Stimulated activated memory B cell treated with anti-CD40 and anti-IgM and Interleukin-4, amounts not matched to agents 10 μg/mL and 1 μg/mL and 100 μg/mL, for 72 hours (primary cell): ENCODE data around the gene CCDC82.
A peak's percentile ranks its signal among the peaks of the same experiment; 100 is the strongest.

Experiments used
- ATAC-seq: fragments of 150-1000 bp; cut with Tn5 transposase; 2 replicates; pipeline ENCODE4 v1.10.0; 2021
- H3K27ac Mint-ChIP-seq: one replicate; pipeline ENCODE4 v1.8.0; 2022; ENCODE audit warnings: mild to moderate bottlenecking, mixed read lengths
- H3K27me3 Mint-ChIP-seq: one replicate; pipeline ENCODE4 v1.8.0; 2022; ENCODE audit warnings: mixed read lengths
- H3K36me3 Mint-ChIP-seq: one replicate; pipeline ENCODE4 v1.8.0; 2022; ENCODE audit warnings: mixed read lengths
- H3K4me1 Mint-ChIP-seq: one replicate; pipeline ENCODE4 v1.8.0; 2022; ENCODE audit warnings: mixed read lengths
- H3K4me3 Mint-ChIP-seq: one replicate; pipeline ENCODE4 v1.8.0; 2022; ENCODE audit warnings: mild to moderate bottlenecking, moderate library complexity, mixed read lengths
- H3K9me3 Mint-ChIP-seq: one replicate; pipeline ENCODE4 v1.8.0; 2022; ENCODE audit warnings: mixed read lengths

CCDC82 gene

GRCh38 chr11:96323642-96323985 lies 66.1 kb downstream of the CCDC82 start:
- no peak for ATAC-seq
- H3K36me3 Mint-ChIP-seq = peaks cover 38% of the 10 kb centered on the region
- H3K4me1 Mint-ChIP-seq = peaks cover 41% of the 10 kb centered on the region
- no peak overlapping the region for H3K4me3 Mint-ChIP-seq
- H3K27ac Mint-ChIP-seq = no peak overlapping the region
- H3K9me3 Mint-ChIP-seq = no peaks in the 10 kb centered on the region
- no peaks in the 10 kb centered on the region for H3K27me3 Mint-ChIP-seq

DNA sequence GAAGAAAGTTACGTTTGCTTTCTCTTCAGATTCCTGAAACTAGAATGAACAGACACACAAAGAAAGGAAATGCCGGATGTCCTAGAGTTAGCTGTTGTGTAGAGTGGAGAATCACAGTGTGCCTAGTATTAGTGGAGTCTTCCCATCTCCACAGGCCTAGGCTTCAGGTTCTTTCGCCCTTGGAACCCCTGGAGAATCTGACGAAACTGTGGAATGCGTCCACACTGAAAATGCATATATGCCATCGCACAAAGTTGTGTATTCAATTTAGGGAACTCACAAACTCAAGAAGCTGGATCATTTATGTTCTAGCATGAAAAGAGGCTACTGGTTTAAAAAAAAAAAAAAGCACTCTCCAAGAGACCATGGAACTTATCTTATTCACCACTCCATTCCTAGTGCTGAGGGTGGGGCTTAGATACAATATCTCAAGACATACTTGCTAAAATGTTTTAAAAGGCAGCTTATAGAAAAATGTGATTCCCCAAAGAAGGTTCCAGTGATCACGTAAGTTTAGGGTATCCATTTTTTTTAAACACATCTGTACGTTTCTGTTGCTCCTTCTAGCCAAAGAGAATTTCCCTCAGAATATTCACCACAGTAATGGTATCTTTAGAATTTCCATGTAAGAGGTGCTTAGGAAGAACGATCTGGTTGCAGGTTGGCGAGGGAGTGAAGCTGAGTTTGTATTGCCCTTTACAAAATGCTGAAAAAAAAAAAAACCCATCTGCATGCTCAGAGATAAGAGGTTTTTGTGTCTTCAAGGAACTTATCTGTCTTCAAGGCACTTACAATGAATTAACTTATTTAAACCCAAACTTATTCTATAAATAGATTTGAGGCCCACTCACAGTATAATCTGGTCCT lies 66.7 kb downstream of the CCDC82 start:
- peaks cover 38% of the 10 kb centered on the region for H3K36me3 Mint-ChIP-seq
- no peak overlapping the region for H3K4me3 Mint-ChIP-seq
- ATAC-seq = no peak
- H3K27me3 Mint-ChIP-seq = no peaks in the 10 kb centered on the region
- no peaks in the 10 kb centered on the region for H3K9me3 Mint-ChIP-seq
- H3K4me1 Mint-ChIP-seq = peaks cover 42% of the 10 kb centered on the region
- no peak overlapping the region for H3K27ac Mint-ChIP-seq

GRCh38 chr11:96321091-96321490 lies 68.6 kb downstream of the CCDC82 start:
- Mint-ChIP-seq H3K4me3 (no peak overlapping the region), H3K9me3 (no peaks in the 10 kb centered on the region), H3K27me3 (no peaks in the 10 kb centered on the region), H3K27ac (no peak overlapping the region), H3K36me3 (peaks cover 52% of the 10 kb centered on the region), H3K4me1 (peaks cover 53% of the 10 kb centered on the region)
- no peak for ATAC-seq

- H3K9me3 Mint-ChIP-seq = no peaks in the 10 kb centered on the region
- no peaks in the 10 kb centered on the region for H3K27me3 Mint-ChIP-seq
- no peak for ATAC-seq
- H3K27ac Mint-ChIP-seq = peak overlapping the region; percentile 43
- no peak overlapping the region for H3K4me3 Mint-ChIP-seq
- peaks cover 53% of the 10 kb centered on the region for H3K4me1 Mint-ChIP-seq
- peaks cover 47% of the 10 kb centered on the region for H3K36me3 Mint-ChIP-seq
These were observed 69.6 kb downstream of the CCDC82 start for GRCh38 chr11:96319898-96320656.

DNA sequence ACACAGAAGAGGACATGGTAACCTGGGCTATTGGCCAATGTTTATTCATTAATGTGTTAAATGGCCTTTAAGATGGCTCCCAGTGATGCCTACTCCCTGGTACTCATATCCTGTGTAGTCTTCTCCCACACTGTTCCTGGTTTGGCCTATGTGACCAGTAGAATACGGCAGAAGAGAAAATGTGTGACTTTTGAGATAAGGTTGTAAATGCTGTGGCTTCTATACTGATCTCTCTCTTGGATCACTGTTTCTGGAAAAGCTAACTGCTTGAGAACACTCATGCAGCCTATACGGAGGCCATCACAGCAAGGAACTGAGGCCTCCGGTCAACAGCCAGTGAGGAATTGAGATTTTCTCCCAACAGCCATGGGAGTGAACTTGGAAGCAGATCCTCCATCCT lies 70.9 kb downstream of the CCDC82 start:
- ATAC-seq = no peak
- no peaks in the 10 kb centered on the region for H3K9me3 Mint-ChIP-seq
- H3K27ac Mint-ChIP-seq = no peak overlapping the region
- H3K4me1 Mint-ChIP-seq = peaks cover 59% of the 10 kb centered on the region
- H3K4me3 Mint-ChIP-seq = no peak overlapping the region
- no peaks in the 10 kb centered on the region for H3K27me3 Mint-ChIP-seq
- H3K36me3 Mint-ChIP-seq = peaks cover 54% of the 10 kb centered on the region

GRCh38 chr11:96318399-96318798 lies 71.3 kb downstream of the CCDC82 start:
- peaks cover 54% of the 10 kb centered on the region for H3K36me3 Mint-ChIP-seq
- no peaks in the 10 kb centered on the region for H3K9me3 Mint-ChIP-seq
- H3K4me1 Mint-ChIP-seq = peaks cover 64% of the 10 kb centered on the region
- H3K27ac Mint-ChIP-seq = no peak overlapping the region
- no peak overlapping the region for H3K4me3 Mint-ChIP-seq
- no peak for ATAC-seq
- H3K27me3 Mint-ChIP-seq = no peaks in the 10 kb centered on the region

- Mint-ChIP-seq H3K4me3 (no peak overlapping the region), H3K36me3 (peaks cover 49% of the 10 kb centered on the region)
- ATAC-seq = no peak
These were observed 71.7 kb downstream of the CCDC82 start for GRCh38 chr11:96317985-96318384.

GRCh38 chr11:96317571-96317970 lies 72.1 kb downstream of the CCDC82 start:
- Mint-ChIP-seq H3K9me3 (no peaks in the 10 kb centered on the region), H3K27me3 (no peaks in the 10 kb centered on the region), H3K36me3 (peaks cover 45% of the 10 kb centered on the region), H3K4me3 (no peak overlapping the region), H3K27ac (no peak overlapping the region), H3K4me1 (peaks cover 68% of the 10 kb centered on the region)
- ATAC-seq = no peak

More at GRCh38 chr11:96317985-96318384, 71.7 kb downstream of the CCDC82 start:
- Mint-ChIP-seq H3K27ac (no peak overlapping the region), H3K9me3 (no peaks in the 10 kb centered on the region), H3K27me3 (no peaks in the 10 kb centered on the region), H3K4me1 (peaks cover 68% of the 10 kb centered on the region)

DNA sequence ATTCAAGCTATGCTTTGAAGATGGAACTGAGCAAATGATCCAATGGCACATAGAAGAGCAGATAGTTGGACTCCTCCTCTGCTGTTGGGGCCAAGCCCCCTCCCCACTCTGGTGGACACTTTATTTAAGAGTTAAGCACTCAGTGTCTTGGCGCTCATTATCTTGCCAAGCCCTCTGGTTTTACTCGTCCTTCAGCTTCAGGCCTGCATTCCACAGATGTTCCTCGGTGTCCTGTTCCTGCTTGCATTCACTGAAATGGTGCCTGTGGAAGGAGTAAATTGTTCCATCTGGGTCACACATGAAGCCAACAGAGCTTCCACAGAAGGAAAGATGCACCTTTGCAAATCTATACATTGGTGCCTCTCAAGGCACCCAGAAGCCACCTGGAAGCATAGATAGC lies 72.8 kb downstream of the CCDC82 start:
- Mint-ChIP-seq H3K4me3 (no peak overlapping the region), H3K27me3 (no peaks in the 10 kb centered on the region), H3K9me3 (no peaks in the 10 kb centered on the region), H3K27ac (no peak overlapping the region), H3K4me1 (peaks cover 68% of the 10 kb centered on the region), H3K36me3 (peaks cover 38% of the 10 kb centered on the region)
- no peak for ATAC-seq

DNA sequence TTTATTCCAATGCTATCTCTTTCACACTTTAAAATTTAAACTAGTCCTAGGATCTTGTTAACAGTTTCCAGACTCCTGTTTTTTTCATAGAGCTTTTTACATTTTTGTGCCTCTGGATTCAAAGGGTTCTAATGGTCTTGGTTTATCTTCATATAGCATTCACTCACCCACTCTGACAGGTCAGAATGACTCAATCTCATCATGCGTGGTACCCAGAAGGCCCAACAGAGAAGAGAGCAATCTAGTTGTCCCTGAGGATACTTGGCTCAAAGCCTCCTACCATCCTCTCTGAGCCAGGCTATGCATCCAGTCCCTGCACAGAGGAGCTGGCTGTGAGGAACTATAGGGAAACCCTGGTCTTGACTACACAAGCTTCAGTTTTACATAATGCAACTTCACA lies 74.2 kb downstream of the CCDC82 start:
- Mint-ChIP-seq H3K9me3 (no peaks in the 10 kb centered on the region), H3K36me3 (peaks cover 33% of the 10 kb centered on the region), H3K27ac (no peak overlapping the region), H3K4me1 (peaks cover 65% of the 10 kb centered on the region), H3K4me3 (no peak overlapping the region), H3K27me3 (no peaks in the 10 kb centered on the region)
- ATAC-seq = no peak

GRCh38 chr11:96314326-96315020 lies 75.2 kb downstream of the CCDC82 start:
- Mint-ChIP-seq H3K36me3 (peaks cover 29% of the 10 kb centered on the region), H3K27ac (peak overlapping the region; percentile 64), H3K27me3 (no peaks in the 10 kb centered on the region), H3K4me1 (peaks cover 57% of the 10 kb centered on the region), H3K9me3 (no peaks in the 10 kb centered on the region), H3K4me3 (no peak overlapping the region)
- ATAC-seq = no peak

DNA sequence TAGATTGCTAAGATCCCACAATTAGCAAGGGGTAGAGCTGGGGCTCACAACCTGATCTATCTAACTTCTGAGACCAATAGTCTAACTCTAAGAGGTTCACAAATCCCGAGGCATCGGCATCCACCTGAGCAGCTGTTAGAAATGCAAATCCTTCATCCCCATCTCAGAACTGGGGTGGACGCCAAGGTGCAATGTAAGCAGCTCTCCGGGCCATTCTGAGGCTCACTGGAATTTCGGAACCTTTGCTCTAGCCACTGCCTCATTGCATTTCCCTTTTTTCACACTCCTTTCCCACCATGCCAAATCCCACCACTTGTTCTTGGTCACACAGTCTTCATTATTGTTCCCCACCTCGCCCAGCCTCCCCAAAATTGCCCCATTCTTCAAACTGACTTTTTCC lies 76.5 kb downstream of the CCDC82 start:
- no peak for ATAC-seq
- H3K36me3 Mint-ChIP-seq = peaks cover 29% of the 10 kb centered on the region
- H3K27me3 Mint-ChIP-seq = no peaks in the 10 kb centered on the region
- peaks cover 67% of the 10 kb centered on the region for H3K4me1 Mint-ChIP-seq
- H3K27ac Mint-ChIP-seq = no peak overlapping the region
- H3K4me3 Mint-ChIP-seq = no peak overlapping the region
- no peaks in the 10 kb centered on the region for H3K9me3 Mint-ChIP-seq

DNA sequence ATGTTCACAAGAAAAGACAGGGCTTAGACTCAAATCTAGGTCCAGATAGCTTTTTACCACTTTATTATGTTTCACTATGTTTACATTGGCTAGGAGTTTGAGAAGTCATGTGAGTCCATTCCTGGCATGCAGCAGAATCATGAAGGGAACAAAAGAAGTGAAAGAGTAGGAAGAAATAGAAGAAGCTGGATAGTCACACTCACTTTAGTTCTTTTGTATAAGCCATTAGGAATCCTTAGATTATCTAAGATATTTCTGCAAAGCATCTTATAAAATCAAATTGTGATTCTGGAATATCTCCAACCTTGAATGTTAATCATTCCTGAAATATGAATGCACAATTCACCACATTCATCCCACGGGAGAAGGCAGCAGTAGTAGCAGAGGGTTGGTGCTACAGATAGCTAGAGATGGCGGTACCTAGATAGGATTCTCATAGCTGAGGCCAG lies 78.6 kb downstream of the CCDC82 start:
- H3K36me3 Mint-ChIP-seq = peaks cover 16% of the 10 kb centered on the region
- H3K4me3 Mint-ChIP-seq = no peak overlapping the region
- no peak for ATAC-seq

GRCh38 chr11:96310236-96310635 lies 79.5 kb downstream of the CCDC82 start:
- H3K36me3 Mint-ChIP-seq = peaks cover 13% of the 10 kb centered on the region
- H3K27ac Mint-ChIP-seq = no peak overlapping the region
- H3K9me3 Mint-ChIP-seq = no peaks in the 10 kb centered on the region
- H3K27me3 Mint-ChIP-seq = no peaks in the 10 kb centered on the region
- peaks cover 63% of the 10 kb centered on the region for H3K4me1 Mint-ChIP-seq
- ATAC-seq = no peak
- H3K4me3 Mint-ChIP-seq = no peak overlapping the region

More for the DNA sequence above, 78.6 kb downstream of the CCDC82 start:
- no peaks in the 10 kb centered on the region for H3K9me3 Mint-ChIP-seq
- H3K27ac Mint-ChIP-seq = no peak overlapping the region
- H3K27me3 Mint-ChIP-seq = no peaks in the 10 kb centered on the region
- H3K4me1 Mint-ChIP-seq = peaks cover 71% of the 10 kb centered on the region

DNA sequence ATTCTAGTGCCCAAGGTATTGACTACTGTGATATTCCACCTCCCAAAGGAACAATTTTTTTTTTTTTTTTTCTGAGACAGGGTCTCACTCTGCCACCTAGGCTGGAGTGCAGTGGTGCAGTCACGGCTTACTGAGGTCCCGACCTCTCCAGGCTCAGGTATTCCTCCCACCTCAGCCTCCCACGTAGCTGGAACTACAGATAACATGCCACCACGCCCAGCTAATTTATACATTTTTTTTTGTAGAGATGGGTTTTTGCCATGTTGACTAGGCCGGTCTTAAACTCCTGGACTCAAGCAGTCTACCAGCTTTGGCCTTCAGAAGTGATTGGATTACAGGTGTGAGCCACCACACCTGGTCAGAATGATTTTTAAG lies 80.1 kb downstream of the CCDC82 start:
- no peak overlapping the region for H3K27ac Mint-ChIP-seq
- peaks cover 11% of the 10 kb centered on the region for H3K36me3 Mint-ChIP-seq
- H3K4me1 Mint-ChIP-seq = peaks cover 57% of the 10 kb centered on the region
- H3K9me3 Mint-ChIP-seq = no peaks in the 10 kb centered on the region
- H3K4me3 Mint-ChIP-seq = no peak overlapping the region
- no peaks in the 10 kb centered on the region for H3K27me3 Mint-ChIP-seq
- no peak for ATAC-seq
